ENCODE measurements around the gene EFNA3. TPM values are rescaled to one million over a fixed set of nuclear protein-coding genes. Genes with fewer than 3 reads are reported as not detected.

EFNA3 gene
- total and polyA plus RNA-seq, 9 of the 15 experiments (the other 6 are each of a cell fraction or from before 2014, with no cell fraction given), result 0.59 to 7.9 (median 4.7) TPM

DNA sequence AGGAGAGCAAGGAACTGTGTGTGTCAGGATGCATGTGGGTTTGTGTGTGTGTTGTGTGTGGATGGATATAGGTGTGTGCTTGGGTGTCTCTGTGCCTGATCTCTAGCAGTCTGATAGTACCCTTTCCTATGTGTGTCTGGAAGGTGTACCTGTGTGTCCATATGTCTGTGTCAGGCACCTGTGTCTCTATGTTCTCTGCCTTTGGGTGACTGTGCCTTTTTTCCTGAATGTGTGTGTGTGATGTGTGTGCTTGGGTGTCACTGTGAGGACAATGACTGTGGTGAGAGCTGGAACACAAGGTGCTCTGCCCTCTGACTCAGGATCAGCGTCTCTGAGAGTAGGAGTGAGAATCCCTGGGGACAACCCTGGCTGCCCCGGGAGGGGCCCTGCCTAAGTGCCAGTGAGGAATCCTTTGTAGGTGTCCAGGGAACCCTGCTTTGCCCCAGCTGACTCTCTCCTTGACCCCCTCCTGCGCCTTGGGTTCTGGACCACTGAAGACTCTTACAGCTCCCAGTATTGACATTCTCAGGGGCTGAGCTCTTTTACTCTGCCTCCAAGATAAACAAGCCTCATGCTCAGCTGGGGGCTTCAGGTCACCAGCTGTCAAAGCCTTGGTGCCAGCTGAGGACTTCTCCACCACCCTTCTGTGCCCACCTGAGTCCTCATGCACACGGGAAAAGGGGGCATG lies 735 bp upstream of the EFNA3 start (continued):
- TF ChIP-seq, protein P1, sequence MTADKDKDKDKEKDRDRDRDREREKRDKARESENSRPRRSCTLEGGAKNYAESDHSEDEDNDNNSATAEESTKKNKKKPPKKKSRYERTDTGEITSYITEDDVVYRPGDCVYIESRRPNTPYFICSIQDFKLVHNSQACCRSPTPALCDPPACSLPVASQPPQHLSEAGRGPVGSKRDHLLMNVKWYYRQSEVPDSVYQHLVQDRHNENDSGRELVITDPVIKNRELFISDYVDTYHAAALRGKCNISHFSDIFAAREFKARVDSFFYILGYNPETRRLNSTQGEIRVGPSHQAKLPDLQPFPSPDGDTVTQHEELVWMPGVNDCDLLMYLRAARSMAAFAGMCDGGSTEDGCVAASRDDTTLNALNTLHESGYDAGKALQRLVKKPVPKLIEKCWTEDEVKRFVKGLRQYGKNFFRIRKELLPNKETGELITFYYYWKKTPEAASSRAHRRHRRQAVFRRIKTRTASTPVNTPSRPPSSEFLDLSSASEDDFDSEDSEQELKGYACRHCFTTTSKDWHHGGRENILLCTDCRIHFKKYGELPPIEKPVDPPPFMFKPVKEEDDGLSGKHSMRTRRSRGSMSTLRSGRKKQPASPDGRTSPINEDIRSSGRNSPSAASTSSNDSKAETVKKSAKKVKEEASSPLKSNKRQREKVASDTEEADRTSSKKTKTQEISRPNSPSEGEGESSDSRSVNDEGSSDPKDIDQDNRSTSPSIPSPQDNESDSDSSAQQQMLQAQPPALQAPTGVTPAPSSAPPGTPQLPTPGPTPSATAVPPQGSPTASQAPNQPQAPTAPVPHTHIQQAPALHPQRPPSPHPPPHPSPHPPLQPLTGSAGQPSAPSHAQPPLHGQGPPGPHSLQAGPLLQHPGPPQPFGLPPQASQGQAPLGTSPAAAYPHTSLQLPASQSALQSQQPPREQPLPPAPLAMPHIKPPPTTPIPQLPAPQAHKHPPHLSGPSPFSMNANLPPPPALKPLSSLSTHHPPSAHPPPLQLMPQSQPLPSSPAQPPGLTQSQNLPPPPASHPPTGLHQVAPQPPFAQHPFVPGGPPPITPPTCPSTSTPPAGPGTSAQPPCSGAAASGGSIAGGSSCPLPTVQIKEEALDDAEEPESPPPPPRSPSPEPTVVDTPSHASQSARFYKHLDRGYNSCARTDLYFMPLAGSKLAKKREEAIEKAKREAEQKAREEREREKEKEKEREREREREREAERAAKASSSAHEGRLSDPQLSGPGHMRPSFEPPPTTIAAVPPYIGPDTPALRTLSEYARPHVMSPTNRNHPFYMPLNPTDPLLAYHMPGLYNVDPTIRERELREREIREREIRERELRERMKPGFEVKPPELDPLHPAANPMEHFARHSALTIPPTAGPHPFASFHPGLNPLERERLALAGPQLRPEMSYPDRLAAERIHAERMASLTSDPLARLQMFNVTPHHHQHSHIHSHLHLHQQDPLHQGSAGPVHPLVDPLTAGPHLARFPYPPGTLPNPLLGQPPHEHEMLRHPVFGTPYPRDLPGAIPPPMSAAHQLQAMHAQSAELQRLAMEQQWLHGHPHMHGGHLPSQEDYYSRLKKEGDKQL (CRISPR knock-in tag; IDR thresholded peaks at IDR 0.05; ENCODE audit: borderline replicate concordance), result no peak
- TF ChIP-seq JUND (IDR thresholded peaks at IDR 0.05; ENCODE audit: borderline replicate concordance, low read depth, low read length) (0 out of 2 replicates have a peak, but pooled peaks have one; percentile 1), JUND (tag; IDR thresholded peaks at IDR 0.05; ENCODE audit: borderline replicate concordance, low read depth, low read length) (no peak), HLTF (IDR thresholded peaks at IDR 0.05) (0 out of 2 replicates have a peak, but pooled peaks have one; percentile 50), ARID1B (IDR thresholded peaks at IDR 0.05) (peak; percentile 45; the same call in 1 of the 2 replicates), KLF13 (tag; IDR thresholded peaks at IDR 0.05; ENCODE audit: borderline replicate concordance, low read depth) (no peak), SIRT6 (IDR thresholded peaks at IDR 0.05; ENCODE audit: low read depth, low read length) (no peak), LARP7 (IDR thresholded peaks at IDR 0.05) (0 out of 2 replicates have a peak, but pooled peaks have one; percentile 54), CTBP1 (IDR thresholded peaks at IDR 0.05; ENCODE audit: borderline replicate concordance) (peak; percentile 29; the same call in 1 of the 2 replicates), ELF4 (CRISPR knock-in tag; IDR thresholded peaks at IDR 0.05) (peak; percentile 56; the same call in 1 of the 2 replicates), OTX1 (CRISPR knock-in tag; IDR thresholded peaks at IDR 0.05) (peak; percentile 46; the same call in 1 of the 2 replicates)
- TF ChIP-seq, protein P2, sequence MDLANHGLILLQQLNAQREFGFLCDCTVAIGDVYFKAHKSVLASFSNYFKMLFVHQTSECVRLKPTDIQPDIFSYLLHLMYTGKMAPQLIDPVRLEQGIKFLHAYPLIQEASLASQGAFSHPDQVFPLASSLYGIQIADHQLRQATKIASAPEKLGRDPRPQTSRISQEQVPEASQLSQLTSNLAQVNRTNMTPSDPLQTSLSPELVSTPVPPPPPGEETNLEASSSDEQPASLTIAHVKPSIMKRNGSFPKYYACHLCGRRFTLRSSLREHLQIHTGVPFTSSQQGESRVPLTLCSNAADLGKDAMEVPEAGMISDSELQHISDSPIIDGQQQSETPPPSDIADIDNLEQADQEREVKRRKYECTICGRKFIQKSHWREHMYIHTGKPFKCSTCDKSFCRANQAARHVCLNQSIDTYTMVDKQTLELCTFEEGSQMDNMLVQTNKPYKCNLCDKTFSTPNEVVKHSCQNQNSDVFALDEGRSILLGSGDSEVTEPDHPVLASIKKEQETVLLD (IDR thresholded peaks at IDR 0.05), result 0 out of 2 replicates have a peak, but pooled peaks have one; percentile 24
